HG03469 (cell line): Measurements from ENCODE around the gene PAX6.

ENCODE experiments used
- ATAC-seq: cut with Tn5 transposase; IDR thresholded peaks from one replicate; pipeline ENCODE4 v1.9.1; 2021; ENCODE audit warnings: mild to moderate bottlenecking, moderate library complexity, moderate number of reproducible peaks; ENCODE audit not compliant: unreplicated experiment

PAX6 gene

DNA sequence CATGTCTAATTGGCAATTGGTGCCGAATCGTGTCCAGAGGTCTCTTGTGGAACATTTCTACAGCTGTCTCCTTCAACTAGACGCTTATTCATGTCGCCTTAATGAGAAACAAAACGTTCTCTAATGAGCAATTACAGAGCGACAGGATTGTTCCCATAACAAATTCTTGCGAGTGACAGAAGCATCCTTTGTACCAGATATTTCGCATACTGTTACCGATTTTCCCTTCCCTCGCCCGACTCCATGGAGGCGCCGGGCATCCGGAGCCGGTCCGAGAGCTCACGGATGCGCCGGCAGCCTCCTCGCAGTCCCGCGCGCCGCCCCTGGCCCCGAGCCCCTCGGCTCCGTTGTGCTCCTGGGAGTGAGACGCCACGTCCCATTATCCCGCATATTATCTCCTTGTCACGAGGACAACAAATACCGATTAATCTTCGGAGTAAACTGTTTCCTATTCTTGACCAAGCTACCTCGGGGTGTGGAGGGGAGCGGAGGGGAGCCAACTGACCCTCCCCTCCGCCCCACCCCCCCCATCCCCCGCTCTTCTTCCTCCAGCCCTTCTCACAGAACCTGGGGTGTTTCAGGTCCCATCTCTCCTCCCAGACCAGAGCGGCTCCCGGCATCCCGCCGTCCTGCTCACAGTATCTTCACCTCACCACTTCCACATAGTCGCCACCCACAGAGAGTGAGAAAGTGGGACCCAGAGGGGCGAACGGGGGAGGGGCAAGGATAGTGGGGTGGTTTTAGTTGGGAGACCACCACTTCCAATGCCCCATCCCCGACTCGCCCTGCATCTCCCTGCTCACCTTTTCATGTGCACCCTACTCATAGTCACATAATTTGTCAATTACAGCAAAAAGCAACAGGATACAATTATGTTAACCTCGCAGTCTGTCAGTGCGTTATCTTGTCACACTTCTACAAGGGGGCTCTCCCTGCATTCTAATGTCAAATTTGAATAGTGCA, 11.4 kb downstream of the PAX6 start:
- ATAC-seq = no peak

DNA sequence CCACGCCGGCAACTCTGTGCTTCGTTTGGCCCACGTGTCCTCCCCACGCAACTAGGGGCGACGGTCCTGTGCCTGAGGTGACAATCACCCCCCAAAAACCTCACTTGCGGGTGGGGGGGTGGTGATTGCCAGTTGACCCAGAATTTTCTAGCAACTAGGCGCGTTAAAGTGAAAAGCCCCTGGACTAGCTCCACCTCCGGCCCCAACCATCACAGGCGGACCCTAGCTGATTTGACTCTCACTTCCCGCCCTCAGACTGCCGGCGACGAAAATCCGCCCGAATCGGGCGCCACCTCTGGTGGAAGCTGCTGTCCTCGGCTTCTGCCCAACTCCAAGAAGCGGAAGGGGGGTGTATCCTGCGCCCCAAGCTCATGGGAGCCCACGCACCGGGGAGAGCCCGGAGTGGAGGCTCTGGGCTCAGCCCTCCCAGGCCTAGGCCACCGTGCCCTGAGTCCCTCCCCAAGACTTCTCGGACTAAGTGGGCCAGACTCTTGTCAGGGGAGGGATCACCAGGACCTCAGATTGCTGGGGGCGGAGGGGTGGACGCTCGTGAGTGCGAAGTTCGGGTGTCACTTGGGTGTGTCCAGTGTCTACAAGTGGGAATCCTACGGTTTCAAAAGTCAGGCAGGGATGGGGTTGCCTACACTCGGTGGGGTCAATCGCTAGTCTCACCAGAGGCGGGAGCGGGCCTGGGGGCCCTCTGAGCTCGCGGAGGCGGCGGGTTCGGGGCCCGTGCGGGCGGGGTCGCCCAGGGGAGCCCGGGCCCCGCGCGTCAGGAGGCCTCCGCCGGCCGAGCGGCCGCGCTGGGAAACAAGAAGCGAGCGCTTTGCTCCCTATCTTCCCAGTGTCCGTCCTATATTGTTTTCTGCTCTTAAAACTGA, 12.3 kb downstream of the PAX6 start:
- ATAC-seq = no peak

DNA sequence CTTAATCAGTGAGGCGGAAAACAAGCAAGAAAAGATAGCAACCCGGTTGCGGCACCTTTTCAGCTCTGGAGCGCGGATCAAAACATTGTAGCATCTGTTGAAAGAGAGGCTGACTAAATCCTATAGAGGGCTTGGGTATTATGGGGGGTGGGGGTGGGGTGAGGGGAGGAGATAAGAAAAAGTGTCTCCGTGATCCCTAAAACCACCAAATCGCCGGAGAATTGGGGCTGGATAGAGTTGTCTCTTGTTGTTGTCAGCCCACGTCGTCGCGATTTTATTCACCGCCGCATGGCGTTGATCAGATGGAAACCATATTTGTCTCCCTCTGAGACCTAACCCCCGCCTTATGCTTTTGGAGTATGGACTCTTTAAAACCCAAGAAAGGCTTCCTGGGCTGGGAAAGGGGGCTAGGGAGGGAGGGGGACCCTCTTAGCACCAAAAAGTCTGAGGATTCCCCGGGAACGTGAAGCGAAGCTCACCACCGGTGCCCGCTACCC, 13.0 kb downstream of the PAX6 start:
- no peak for ATAC-seq

DNA sequence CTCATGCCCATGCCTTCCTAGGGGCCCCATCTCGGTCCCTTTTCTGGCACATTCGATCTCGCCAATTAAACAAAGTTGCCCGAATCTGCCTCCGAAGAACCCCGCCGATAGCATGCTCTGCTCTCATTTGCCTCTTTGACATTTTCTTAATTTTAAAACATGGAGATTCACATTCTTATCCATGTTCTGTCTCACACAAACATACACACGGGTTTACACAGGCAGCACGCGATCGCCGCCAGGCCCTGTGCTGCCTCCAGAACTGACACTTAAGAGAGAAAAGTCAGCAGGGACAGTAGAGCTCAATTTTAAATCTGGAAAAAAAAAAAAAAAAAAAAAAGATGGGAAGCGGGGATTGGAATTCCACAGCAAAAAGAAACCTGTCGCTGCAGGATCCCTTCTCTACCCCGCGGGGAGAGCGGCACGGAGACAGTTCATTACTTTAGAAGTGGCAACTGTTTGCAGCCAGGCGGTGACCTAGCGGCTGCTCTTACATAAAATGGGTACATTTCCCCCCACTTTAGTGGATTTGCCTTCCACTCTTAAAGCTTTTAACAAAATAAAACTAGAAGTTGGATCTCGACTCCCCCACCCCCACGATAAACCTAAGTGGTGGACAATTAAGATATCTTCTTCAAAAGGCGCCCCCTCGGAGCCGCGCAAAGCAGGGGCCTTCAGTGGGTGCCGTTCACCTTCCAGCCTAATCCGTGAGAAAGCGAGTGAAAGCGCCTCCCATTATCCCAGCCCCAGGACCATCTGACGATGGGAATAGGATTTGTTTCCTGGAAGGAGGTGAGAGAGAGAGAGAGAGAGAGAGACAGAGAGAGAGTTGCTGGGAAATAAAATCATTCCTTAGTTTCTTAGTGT, 13.7 kb downstream of the PAX6 start:
- ATAC-seq = no peak

DNA sequence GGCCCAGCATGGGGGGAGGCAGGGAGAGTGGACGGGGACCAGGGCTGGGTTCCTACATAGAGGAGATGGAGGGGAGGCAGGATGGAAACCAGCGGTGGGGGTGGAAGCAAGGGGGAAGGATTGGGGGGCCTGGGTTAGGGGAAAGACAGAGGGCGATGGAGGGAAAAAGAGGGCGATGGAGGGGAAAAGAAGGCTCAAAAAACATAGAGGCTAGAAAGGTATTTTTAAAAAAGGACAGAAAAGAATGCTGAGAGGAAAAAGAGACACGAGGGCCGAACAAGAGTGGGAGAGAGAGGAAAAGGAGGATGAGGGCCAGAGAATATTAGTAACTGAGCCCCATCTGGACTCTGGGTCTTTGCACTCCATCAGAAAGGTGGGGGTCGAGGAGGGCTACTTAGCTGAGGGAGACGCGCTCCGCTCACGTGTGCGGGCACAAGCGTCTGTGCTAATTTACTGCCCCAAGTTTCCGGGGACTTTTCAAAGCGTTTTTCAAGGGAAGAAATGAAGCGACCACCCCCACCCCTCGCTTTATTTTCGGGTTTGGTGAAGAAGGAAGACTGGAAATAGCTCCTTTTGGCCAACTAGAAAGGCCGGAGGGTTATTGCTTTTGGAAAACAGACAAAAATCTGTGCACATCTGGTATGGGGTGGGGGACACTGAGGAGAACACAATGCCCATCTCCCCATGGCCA, 14.5 kb downstream of the PAX6 start:
- no peak for ATAC-seq

DNA sequence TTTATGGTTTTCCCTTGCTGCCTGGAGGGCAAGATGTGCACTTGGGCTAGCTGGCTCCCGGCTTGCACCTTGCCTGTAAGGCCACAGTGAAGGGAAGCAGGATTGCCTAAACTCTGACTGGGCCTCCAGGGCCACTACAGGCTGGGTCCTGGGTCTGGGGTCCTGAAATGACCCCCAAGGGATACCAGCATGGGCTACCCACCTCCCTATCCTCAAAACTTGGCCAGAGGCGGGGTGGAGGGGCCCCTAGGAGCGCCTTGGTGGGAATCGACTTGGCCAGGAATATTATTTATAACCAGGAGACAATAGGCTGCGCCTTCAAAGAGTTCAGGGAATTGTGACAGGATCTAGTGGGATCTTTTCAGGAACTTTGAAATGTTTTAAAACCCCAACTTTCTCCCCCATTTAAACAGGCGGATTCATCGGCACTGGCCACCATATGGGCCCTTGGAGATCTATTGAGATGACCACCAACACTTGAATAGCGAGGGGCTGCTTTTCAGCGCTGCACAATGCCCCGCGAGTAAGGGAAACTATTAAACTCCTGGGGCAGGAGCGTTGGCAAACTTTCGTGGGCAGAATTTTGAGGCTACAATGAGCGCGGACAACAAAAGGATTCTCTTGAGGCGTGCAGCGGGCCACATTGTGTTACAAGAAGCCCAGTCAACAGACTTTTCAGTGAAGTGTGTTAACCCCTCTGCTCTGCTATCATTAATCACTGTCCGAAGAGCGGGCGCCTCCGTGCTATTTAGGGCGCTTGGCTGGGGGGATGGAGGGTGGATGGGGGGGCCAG, 15.2 kb downstream of the PAX6 start:
- no peak for ATAC-seq

DNA sequence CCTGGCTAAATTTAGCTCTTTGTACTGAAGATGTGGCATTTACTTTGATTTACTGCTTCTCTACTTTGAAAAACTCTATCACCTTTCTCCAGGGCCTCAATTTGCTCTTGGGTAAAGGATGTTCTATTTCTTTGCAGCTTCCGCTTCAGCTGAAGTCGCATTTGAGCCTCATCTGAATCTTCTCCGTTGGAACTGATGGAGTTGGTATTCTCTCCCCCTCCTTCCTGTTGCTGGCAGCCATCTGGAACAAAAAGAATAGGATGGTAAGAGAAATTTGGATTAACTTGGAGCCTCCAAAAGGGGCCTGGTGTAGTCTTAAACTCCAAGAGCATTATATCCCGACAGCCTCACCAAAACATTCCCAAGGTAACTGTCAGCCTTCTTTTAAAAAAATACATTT, 16.6 kb downstream of the PAX6 start:
- no peak for ATAC-seq

DNA sequence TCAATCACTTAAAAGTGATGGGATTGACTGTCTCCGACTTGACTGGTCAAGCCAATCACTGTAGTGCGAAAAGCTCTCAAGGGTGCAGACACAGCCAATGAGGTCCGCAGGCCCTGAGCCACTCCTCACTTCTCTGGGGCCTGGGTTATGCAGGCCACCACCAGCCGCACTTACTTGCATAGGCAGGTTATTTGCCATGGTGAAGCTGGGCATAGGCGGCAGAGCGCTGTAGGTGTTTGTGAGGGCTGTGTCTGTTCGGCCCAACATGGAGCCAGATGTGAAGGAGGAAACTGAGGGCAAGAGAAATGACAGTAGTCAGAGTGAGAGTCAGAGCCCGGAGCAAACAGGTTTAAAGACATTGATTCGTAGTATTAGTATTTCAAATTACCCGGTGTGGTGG, 17.9 kb downstream of the PAX6 start:
- no peak for ATAC-seq

DNA sequence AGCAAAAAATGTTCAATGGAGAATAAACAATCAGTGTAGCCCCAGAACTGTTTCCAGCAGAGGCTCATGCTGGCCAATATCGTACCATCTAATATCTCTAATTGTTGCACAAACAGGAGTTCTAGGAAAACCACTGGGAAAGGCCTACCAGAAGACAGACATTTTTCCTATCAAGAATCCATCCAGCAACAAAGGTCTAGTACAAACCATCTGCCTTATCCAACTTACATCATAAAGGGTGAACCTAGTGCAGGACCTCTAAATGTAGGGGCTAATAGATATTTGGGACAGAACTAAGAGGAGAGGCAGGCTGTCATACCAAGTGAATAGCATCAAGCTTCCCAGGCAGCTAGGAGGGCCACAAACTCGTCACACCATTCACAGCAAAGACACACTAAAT, 18.7 kb downstream of the PAX6 start:
- no peak for ATAC-seq

DNA sequence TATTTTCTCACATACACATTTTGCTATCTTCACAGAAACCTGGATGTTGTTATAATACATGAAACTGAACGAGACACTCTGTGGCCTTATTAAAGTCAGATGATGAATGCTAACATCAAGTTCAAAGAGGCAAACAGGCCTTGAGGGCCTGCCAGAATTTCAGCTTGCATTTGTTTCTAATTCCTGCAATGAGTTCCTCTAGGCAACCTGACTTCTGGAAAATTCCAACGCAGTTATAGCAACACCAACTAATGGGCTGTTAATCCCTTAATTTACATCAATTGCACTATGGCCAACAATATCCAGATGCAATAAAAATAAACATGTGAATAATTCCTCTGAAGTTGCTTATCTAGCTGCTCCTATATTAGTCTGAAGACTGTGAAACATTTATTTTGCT, 19.1 kb downstream of the PAX6 start:
- no peak for ATAC-seq

DNA sequence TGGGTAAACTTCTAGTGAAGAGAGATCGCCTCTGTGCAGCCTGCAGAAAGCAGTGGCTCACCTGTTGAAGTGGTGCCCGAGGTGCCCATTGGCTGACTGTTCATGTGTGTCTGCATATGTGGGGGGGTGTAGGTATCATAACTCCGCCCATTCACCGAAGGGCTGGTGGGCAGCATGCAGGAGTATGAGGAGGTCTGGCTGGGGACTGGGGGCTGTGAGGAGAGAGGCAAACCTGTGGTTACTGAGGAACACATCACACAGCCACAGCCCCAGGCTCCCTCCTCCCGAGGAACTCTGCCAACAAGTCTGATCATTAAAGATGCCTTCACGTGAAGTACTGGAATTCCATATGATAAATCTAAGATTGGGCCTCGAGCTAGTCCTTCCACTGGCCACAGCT, 20.5 kb downstream of the PAX6 start:
- no peak for ATAC-seq

DNA sequence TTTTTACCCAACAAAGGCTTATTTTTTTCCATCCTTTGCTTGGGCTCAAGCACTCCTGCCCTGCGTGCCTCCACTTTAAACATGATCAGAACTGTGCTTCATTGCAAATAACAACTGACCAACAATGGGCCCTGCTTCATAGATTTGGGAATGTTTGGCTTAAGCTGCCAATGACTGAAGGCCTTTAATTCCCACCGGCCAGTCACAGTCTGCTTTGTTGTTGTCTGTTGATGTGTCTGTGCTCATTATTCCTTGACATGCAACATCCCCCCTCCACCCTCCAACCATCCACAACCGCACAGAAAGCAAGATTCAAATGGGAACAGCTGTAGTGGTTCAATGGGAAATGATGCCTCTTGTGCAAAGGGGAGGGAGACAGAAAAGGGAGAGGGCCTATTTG, 23.0 kb downstream of the PAX6 start:
- no peak for ATAC-seq

DNA sequence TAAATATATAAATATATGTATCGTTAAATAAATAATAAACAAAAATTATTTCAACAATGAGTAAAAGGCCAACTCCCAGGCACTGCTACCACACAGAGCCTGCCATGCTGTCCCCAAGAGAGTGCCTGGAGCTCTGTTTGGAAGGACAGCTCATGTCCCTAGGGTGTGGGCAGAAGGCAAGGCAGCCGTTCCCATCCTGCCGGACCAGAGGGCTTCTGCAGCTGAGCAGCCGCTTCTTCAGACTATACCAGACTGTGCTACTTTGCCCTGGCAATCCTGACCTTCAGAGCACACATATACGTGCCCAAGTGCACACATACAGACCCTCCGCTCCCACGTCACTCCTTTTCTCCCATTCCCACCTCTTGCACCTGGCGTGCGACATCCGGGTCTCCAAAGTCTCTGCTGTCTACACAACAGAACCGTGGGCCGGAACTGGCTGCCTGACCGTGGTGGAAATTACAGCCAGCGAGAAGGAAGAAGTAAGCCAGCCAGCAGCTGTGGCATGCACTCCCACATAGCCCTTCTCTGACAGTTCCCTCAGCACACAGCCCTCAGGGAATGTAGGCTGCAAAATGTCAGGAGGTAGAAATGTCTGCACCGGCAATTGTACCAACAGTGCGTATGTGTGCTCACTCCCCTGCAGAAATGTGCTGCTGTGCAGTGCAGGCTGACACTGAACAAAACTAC, 24.0 kb downstream of the PAX6 start:
- no peak for ATAC-seq

DNA sequence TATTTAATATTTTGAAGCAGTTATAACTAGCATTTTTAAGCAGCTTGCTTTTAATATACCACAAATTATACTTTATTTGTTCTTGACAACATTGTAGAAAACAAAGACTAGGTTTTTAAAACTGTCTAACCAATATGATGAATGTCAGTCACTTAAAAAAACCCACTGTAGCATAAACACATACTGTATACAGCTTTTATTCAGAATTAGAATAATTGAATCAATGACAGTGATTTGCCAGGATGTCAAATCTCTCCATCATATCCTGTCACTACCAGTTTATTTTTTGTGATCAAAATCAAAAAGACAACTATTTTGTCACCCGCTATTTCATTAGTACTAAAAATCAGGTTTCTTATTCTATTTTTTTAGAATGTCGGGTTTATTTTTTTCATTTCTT, 26.5 kb downstream of the PAX6 start:
- ATAC-seq = no peak

DNA sequence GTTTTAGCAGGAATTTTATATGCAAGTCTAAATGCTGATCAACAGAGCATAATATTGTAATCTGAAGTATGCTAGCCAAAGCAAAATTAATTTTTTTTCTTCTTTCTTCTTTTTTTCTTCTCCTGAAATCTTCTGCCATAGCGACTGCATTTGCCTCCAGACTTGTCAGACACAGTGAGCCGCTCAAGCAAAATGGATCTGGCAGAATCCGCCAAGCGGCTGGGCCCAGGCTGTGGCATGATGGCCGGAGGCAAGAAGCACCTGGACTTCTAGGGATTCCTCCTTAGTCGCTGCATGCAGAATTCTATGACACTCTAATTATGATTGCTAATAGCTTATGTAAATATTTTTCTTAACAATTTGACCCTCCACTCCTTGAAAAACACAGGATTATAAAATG, 27.9 kb downstream of the PAX6 start:
- ATAC-seq = no peak

DNA sequence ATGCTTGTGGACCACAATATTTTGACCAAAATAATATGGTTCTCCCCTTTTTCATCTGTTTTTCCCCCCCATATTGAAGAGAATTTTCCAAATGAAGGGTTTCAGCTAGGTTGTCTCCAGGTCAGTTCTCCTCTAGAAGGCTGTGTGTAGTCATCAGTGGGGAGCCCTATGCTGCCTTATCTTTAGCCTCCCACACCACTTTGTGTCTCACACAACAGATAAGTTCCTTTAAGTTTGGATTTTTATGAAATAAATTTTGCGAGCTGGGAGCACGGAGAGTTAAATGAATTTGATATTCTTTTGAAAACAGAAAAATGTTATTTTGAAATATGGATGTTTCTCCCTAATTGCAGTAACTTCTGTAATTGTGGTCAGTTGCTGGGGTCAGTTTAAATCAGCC, 28.9 kb downstream of the PAX6 start:
- ATAC-seq = no peak

DNA sequence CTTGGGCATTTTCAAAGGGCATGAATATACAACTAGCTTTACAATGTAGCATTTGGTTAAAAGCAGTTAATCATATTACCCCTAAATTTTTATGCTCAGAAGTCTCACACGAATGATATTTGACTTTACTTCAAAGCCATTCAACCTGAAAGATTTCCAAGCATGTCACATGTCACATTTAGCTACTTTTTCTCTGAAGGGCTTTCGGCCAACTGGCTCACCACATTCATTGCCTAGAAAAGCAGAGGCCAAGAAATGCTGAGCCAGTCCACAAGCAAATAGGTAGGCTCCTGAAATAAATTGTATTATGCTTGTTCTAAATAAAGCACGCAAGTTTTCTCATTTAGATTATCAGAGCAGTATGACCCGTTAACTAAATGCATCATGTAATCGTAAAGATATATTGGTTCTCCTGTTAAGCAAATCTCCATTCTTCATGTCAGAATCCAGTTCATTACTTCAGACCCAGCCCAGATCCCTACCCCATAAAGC, 30.6 kb downstream of the PAX6 start:
- ATAC-seq = no peak

DNA sequence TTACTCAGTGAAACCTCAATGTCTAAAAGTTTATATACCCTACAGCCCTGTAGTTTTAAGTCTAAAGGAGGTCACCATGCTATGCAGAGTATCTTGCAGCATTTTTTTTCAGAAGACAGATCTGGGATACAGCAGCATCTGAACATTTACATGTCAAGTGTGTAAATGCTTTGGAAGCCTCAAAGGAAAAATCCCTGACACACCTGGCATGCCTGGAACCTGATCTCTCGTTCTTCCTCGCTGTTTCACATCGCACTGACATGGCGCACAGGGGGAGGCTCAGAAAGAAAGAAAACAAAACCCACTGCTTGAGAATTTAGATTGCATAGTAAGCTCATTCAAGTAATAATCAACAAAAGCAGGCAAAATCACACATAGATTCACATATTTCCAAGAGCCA, 31.0 kb downstream of the PAX6 start:
- ATAC-seq = no peak

DNA sequence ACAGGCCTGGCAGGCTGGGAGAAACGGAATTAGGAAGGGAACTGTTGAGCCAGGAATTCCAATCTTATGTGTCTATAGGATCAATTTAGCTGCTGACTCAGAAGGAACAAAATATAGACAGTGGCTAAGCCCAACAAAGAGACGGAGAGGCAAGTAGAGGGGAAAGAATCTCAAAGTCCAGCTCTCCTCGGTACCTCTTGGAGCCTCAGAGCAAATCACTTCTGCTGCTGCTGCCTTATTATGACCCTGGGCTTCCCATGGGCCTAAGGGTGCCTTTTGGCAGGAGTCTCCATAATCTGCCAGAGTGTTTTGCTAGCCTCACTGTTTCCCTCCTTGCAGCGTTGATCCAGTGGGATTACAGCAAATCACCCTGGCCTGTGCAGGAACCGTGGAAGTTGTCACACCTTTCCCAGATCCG, 31.7 kb downstream of the PAX6 start:
- no peak for ATAC-seq
